Lower lobe of right lung (tissue), 2 donors: ENCODE results near the gene JAML. TPM values are rescaled to one million over a fixed set of nuclear protein-coding genes. Genes with fewer than 3 reads are reported as not detected.
"Not testable (repeated sequence)": the region's sequence is repeated elsewhere in the genome, so short reads cannot be mapped to it uniquely, and the experiment has no call there.

ENCODE experiments used
- ATAC-seq, 2 donors: fragments of 200-7000 bp; cut with Tn5 transposase; one replicate each; pipeline ENCODE4 v1.9.1; 2020 to 2022; ENCODE audit warnings: mild to moderate bottlenecking in 2 of 2, moderate library complexity in 2 of 2
- DNase-seq: peaks from one replicate; pipeline ENCODE4 v3.0.0-alpha.2; 2020
- H3K27ac ChIP-seq: fragments of 200-600 bp; one replicate; pipeline ENCODE4 v1.8.0; 2022
- H3K27me3 ChIP-seq: fragments of 200-600 bp; one replicate; pipeline ENCODE4 v1.8.0; 2022; ENCODE audit warnings: low read depth
- H3K36me3 ChIP-seq: fragments of 200-600 bp; one replicate; pipeline ENCODE4 v1.8.0; 2022; ENCODE audit warnings: mild to moderate bottlenecking
- H3K4me1 ChIP-seq: fragments of 200-600 bp; one replicate; pipeline ENCODE4 v1.8.0; 2022
- H3K4me3 ChIP-seq: fragments of 200-600 bp; one replicate; pipeline ENCODE4 v1.8.0; 2022; ENCODE audit warnings: mild to moderate bottlenecking
- H3K9me3 ChIP-seq: fragments of 200-600 bp; one replicate; pipeline ENCODE4 v1.8.0; 2022
- CTCF ChIP-seq: fragments of 200-600 bp; IDR thresholded peaks from one replicate; pipeline ENCODE4 v1.8.0; 2022; ENCODE audit warnings: antibody characterized with exemption, mild to moderate bottlenecking
- intact Hi-C: fragments of 100-400 bp; cut with DNase I; formaldehyde crosslinking; loops from one replicate; pipeline ENCODE4 v1.11.0; 2022
- total RNA-seq: library from RNA; stranded (reverse); fragmentation: NEBNext Ultra II Directional; extraction: Animal tissue kit (Norgen Biotek cat#: 25700); gene quantifications from one replicate; pipeline ENCODE4 v1.2.1, GENCODE V29; 2021
- donor health status: DM: no; HTN: yes; CAD: no; lungs with severe emphysema.

JAML gene
- total RNA-seq, 1 donor from 2014 or later = 163 TPM

DNA sequence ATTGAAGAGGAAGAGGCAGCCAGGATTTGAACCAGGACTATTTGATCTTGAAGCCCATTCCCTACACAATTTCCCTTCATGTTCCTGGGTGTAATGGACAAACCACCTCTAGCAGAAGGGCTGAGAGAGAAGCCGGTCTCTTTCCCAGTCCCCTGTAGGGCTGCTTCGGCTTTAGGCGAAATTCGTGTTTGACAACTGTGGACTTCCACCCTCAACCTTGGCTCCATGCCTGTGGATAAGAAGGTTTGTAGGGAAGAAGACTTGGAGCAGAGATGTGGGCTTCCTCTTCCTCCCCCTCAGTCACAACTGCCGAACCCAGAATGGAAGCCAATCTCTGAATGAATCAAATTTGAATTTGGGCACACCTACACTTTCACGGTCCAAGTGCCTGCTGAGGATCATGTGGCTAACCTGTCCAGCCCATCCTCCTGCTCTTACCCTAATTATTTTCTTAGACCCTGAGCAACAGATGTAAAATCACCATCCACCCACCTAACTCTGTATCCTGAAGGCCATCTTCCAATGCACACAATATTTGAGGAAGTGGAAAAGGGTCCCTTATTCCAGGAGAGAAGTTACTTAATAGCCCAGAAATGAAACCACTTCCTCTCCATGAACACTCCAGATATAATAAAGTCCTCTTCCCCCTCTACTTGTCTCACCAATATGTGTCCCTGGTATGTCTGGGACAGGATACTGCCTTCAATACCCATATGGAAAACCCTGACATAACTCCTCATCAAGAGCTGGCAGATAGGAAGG is 38.3 kb downstream of the JAML start:
- ATAC-seq (peak in 1 of 2 donors; percentile 44), DNase-seq (no peak)
- no peak for TF ChIP-seq CTCF
- intact Hi-C loops = no loop called here
- Histone ChIP-seq H3K36me3 (no peaks in the 10 kb centered on the region), H3K27me3 (no peaks in the 10 kb centered on the region), H3K4me1 (peaks cover 4% of the 10 kb centered on the region), H3K4me3 (no peak overlapping the region), H3K27ac (no peak overlapping the region), H3K9me3 (no peaks in the 10 kb centered on the region)

- Histone ChIP-seq H3K27ac (no peak overlapping the region), H3K9me3 (no peaks in the 10 kb centered on the region), H3K4me1 (peaks cover 4% of the 10 kb centered on the region), H3K27me3 (peaks cover 3% of the 10 kb centered on the region), H3K4me3 (no peak overlapping the region), H3K36me3 (no peaks in the 10 kb centered on the region)
- intact Hi-C loops = no loop called here
- no peak for TF ChIP-seq CTCF
- DNase-seq (no peak), ATAC-seq (peak; percentile 48 to 77)
These were observed 39.8 kb downstream of the JAML start for GRCh38 chr11:118184784-118185579.

GRCh38 chr11:118183691-118184090 is 41.1 kb downstream of the JAML start:
- H3K9me3 ChIP-seq, H3K4me1 ChIP-seq, H3K4me3 ChIP-seq, H3K27me3 ChIP-seq, intact Hi-C loops, H3K27ac ChIP-seq, DNase-seq, H3K36me3 ChIP-seq, ATAC-seq: not testable (repeated sequence)

DNA sequence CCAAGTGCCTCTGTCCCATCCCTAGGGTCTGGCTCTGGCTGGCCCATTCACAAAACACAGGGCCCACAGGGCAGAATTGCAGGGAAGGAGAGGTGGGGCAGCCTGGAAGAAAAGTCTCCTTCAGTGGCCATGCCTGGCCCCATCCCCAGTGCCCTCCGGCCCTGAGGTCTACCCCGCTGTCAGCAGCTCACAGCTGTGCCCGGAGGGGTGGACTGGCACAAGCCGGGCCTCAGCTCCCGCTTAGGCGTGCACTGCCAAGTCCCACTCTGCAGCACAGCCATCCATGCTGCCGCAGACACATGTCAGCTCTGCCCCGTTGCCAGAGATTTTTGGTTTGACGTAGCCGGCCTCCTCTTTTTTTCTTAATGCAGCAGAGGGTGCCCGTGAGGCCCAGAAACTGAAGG is 44.5 kb downstream of the JAML start:
- Histone ChIP-seq H3K4me1 (peaks cover 6% of the 10 kb centered on the region), H3K27me3 (peaks cover 3% of the 10 kb centered on the region), H3K36me3 (no peaks in the 10 kb centered on the region), H3K27ac (no peak overlapping the region), H3K9me3 (no peaks in the 10 kb centered on the region), H3K4me3 (peak overlapping the region; percentile 27)
- DNase-seq (no peak), ATAC-seq (peak; percentile 32 to 34)
- intact Hi-C loops = no loop called here
- no peak for TF ChIP-seq CTCF

- ATAC-seq (no peak), DNase-seq (no peak)
- H3K4me3 ChIP-seq = no peak overlapping the region
- intact Hi-C loops = no loop called here
- H3K36me3 ChIP-seq = no peaks in the 10 kb centered on the region
- H3K4me1 ChIP-seq = peaks cover 15% of the 10 kb centered on the region
- no peak for TF ChIP-seq CTCF
- H3K27ac ChIP-seq = no peak overlapping the region
- peaks cover 3% of the 10 kb centered on the region for H3K27me3 ChIP-seq
- no peaks in the 10 kb centered on the region for H3K9me3 ChIP-seq
These were observed 48.1 kb downstream of the JAML start for GRCh38 chr11:118176778-118177134.
